Activated CD8-positive, alpha-beta memory T cell treated with anti-CD3 and anti-CD28 coated beads, Interleukin-2, amount 50 U/mL, for 48 hours (primary cell): ENCODE results near the gene CRYBA1.

Experiments
- DNase-seq: peaks from one replicate; pipeline ENCODE4 v3.0.0-alpha.2; 2020

CRYBA1 gene

GRCh38 chr17:29283961-29284360, 37.3 kb downstream of the CRYBA1 start:
- DNase-seq = no peak

- no peak for DNase-seq
Observed at GRCh38 chr17:29289852-29290251, 43.2 kb downstream of the CRYBA1 start.

GRCh38 chr17:29291163-29291752, 44.6 kb downstream of the CRYBA1 start:
- no peak for DNase-seq

- peak; percentile 75 for DNase-seq
Observed at GRCh38 chr17:29292071-29292991, 45.7 kb downstream of the CRYBA1 start.

- peak; percentile 84 for DNase-seq
Observed at GRCh38 chr17:29292992-29293889, 46.6 kb downstream of the CRYBA1 start.

GRCh38 chr17:29293890-29294579, 47.4 kb downstream of the CRYBA1 start, which contains the start of gene NUFIP2:
Gene NUFIP2 (minus strand): TSS chr17:29294148. CDS start chr17:29294059, 89 bp downstream.
- peak; percentile 98 for DNase-seq

- no peak for DNase-seq
Observed at GRCh38 chr17:29294580-29294900, 47.9 kb downstream of the CRYBA1 start.

GRCh38 chr17:29295420-29295819, 48.8 kb downstream of the CRYBA1 start:
- no peak for DNase-seq

GRCh38 chr17:29299031-29299430, 52.4 kb downstream of the CRYBA1 start:
- no peak for DNase-seq

- no peak for DNase-seq
Observed at GRCh38 chr17:29303386-29303785, 56.7 kb downstream of the CRYBA1 start.
